Measurements from ENCODE around the gene PCGF2.

Gene PCGF2

GRCh38 chr17:38716368-38717005 lies 31.6 kb downstream of the PCGF2 start:
- DNase-seq, result no peak

GRCh38 chr17:38715216-38715943 lies 32.8 kb downstream of the PCGF2 start:
- DNase-seq, result no peak

- no peak for DNase-seq
These were observed 34.6 kb downstream of the PCGF2 start for GRCh38 chr17:38713456-38714075.

- no peak for DNase-seq
These were observed 35.5 kb downstream of the PCGF2 start for GRCh38 chr17:38712593-38712992.

GRCh38 chr17:38711792-38712571 lies 36.2 kb downstream of the PCGF2 start:
- DNase-seq, result no peak

GRCh38 chr17:38710985-38711384 lies 37.2 kb downstream of the PCGF2 start:
- DNase-seq, result no peak

GRCh38 chr17:38710604-38710962 lies 37.6 kb downstream of the PCGF2 start:
- no peak for DNase-seq

GRCh38 chr17:38709864-38710603 lies 38.1 kb downstream of the PCGF2 start:
- no peak for DNase-seq

GRCh38 chr17:38709104-38709820 lies 38.9 kb downstream of the PCGF2 start:
- DNase-seq, result no peak

GRCh38 chr17:38707678-38708351 lies 40.3 kb downstream of the PCGF2 start:
- no peak for DNase-seq

- no peak for DNase-seq
These were observed 41.5 kb downstream of the PCGF2 start for GRCh38 chr17:38706505-38707216.

- DNase-seq, result no peak
These were observed 42.2 kb downstream of the PCGF2 start for GRCh38 chr17:38705803-38706504.

- no peak for DNase-seq
These were observed 42.7 kb downstream of the PCGF2 start for GRCh38 chr17:38705523-38705802.

- peak; percentile 65 for DNase-seq
These were observed 43.3 kb downstream of the PCGF2 start, which contains the start of gene MLLT6 for GRCh38 chr17:38704606-38705522. Gene MLLT6 (plus strand): TSS chr17:38705273. CDS start chr17:38705633, 360 bp downstream.

- DNase-seq, result peak; percentile 91
These were observed 44.2 kb downstream of the PCGF2 start for GRCh38 chr17:38703742-38704605.

GRCh38 chr17:38702916-38703741 lies 45.0 kb downstream of the PCGF2 start:
- DNase-seq, result peak; percentile 43

Measured in stimulated activated CD4-positive, alpha-beta T cell treated with anti-CD3 and anti-CD28 coated beads, Interleukin-1b, Interleukin-23, amount 100 ng/mL, for 48 hours (primary cell).